Measurements from ENCODE around the gene OLFM1.

DNA sequence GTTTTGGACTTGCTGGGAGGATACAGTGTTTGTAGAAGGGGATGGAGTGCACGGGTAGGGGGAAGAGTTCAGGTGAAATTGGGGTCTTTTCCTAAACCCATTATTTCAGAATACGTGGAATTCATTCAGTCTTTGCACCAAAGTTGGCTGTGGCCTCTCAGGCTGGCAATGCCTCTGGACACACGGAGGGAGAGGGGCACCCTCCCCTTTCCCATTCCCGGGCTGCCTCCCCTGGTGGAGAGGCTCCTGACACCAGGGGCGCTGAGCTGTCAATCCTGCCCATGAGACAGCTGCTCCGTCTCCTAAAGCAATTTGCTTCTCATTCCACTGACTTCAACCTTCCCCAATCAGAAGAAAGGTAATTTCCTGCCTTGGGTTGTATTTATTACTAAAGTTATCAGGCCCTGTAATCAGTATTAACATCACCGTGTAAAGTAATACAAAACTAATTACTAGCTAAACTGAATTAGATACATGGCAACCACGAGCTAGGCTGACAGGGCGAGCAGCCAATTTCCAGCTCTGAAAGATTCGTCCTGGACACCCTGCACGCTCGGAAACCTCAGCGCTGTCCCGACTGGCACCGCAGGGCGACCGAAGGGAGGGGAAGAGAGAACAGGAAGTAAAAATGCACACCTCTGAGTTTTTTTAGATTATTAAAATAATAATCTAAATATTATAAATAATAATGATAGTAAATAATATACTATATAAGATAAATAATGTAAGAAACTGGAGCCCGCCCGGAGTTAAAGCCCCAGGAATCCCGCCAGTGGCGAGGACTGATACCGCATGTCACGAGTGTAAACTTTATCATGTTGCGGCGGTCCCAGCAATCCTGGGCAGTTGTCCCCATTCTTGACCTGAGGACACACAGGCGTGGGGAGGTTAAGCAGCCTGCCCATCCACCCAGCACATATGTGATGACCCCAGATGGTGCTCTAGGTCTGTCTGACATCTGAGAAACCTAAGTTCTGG is 6.9 kb upstream of the OLFM1 start:
- TF ChIP-seq CTCF (conservative IDR thresholded peaks at IDR 0.05; ENCODE audit: low read depth, low read length) (no peak), EZH2phosphoT487 (IDR thresholded peaks at IDR 0.05; ENCODE audit: borderline replicate concordance, low read length) (no peak)

Measured in PC-3 (cell line).